ENCODE data around the gene ZBTB40. TPM values are rescaled to one million over a fixed set of nuclear protein-coding genes. Genes with fewer than 3 reads are reported as not detected.

ZBTB40 gene
- total and polyA plus RNA-seq, 10 of the 15 experiments (the other 5 are each of a cell fraction or from before 2014, with no cell fraction given): 1.9 to 14.4 (median 9.0) TPM

DNA sequence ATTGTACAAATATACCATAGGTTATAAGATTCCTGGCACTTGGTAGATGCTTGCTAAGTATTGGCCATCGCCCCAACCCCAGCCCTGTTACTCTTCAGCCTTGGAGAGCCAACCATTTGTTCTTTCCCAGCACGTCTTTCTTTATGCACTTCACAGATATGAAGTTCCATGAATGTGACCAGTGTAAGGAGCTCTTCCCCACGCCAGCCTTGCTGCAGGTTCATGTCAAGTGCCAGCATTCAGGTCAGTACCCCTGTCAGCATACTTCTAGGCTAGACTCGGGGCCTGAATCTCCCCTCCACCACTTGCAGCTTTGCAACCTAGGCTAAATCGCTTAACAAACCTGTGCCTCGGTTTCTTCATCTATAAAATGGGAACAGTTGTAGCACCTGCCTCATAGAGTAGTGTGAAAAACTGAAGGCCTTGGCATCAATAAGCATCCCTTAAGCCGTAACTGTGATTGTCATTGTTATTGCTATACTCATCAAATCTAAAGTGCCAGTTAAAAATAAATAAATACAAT lies 70.6 kb downstream of the ZBTB40 start:
- SMC1A ChIA-PET (ENCODE audit: uncharacterized antibody, unreplicated experiment): no interaction called here
- FAIRE-seq (no peak), DNase-seq (ENCODE audit: low read depth, low spot score) (no peak), ATAC-seq (no peak)
- Histone ChIP-seq H3K79me2 (ENCODE audit: control insufficient read depth, insufficient read depth, low read length) (no peaks in the 10 kb centered on the region), H3K4me1 (ENCODE audit: control insufficient read depth, insufficient read depth, low read length) (no peaks in the 10 kb centered on the region), H3K9me3 (replicated peaks; ENCODE audit: control insufficient read depth, insufficient read depth, low read length) (no peaks in the 10 kb centered on the region), H2AFZ (ENCODE audit: control insufficient read depth, low read depth, low read length) (no peak overlapping the region), H3K4me2 (ENCODE audit: control insufficient read depth, insufficient read depth) (no peak overlapping the region), H3K9ac (ENCODE audit: control insufficient read depth, insufficient read depth, low read length) (no peak overlapping the region), H4K20me1 (ENCODE audit: control insufficient read depth, insufficient read depth) (no peaks in the 10 kb centered on the region), H3K36me3 (ENCODE audit: control insufficient read depth in 2 of 2, insufficient read depth in 2 of 2, low read length in 1 of 2) (peaks cover 16 to 17% of the 10 kb centered on the region in 2 experiments; a peak in 3 of 4 replicates), H3K27me3 (replicated peaks in 1 of 2; ENCODE audit: control insufficient read depth in 2 of 2, insufficient read depth in 2 of 2, low read length in 1 of 2) (no peaks in the 10 kb centered on the region), H3K4me3 (no peak overlapping the region), H3K27ac (ENCODE audit: control insufficient read depth, insufficient read depth) (no peak overlapping the region)
- intact Hi-C loops (cut with micrococcal nuclease; ENCODE audit: unreplicated experiment) (no loop called here), in situ Hi-C loops (cut with MboI) (no loop called here)
- 95% methylated on average over 7 of the region's 7 CpGs for WGBS (ENCODE audit: insufficient coverage, insufficient replicate concordance, low lambda C conversion rate, missing lambda C conversion rate)
- BruUV-seq (replicated peaks): no TSS peak
- RAD21 ChIA-PET (ENCODE audit: unreplicated experiment): no interaction called here
- POLR2A ChIA-PET: no interaction called here
- CTCF ChIA-PET: interaction anchor here (1.1 kb wide), 1 partner anchor 8 kb away, joined by 3 read pairs; no protein-coding TSS in a partner anchor
- TF ChIP-seq STAT3 (IDR thresholded peaks at IDR 0.05; ENCODE audit: low read depth, low read length): no peak
- no peak for TF ChIP-seq CHD4 (IDR thresholded peaks at IDR 0.05)
- no peak for TF ChIP-seq PAX5 (IDR thresholded peaks at IDR 0.05; ENCODE audit: borderline replicate concordance, low read depth, low read length)
- no peak for TF ChIP-seq ZBTB11 (CRISPR knock-in tag; IDR thresholded peaks at IDR 0.05)
- TF ChIP-seq ZNF274 (IDR thresholded peaks at IDR 0.05; ENCODE audit: insufficient read depth, insufficient read length): no peak
- no peak for TF ChIP-seq BACH1 (IDR thresholded peaks at IDR 0.05; ENCODE audit: borderline replicate concordance)
- TF ChIP-seq, protein P1, sequence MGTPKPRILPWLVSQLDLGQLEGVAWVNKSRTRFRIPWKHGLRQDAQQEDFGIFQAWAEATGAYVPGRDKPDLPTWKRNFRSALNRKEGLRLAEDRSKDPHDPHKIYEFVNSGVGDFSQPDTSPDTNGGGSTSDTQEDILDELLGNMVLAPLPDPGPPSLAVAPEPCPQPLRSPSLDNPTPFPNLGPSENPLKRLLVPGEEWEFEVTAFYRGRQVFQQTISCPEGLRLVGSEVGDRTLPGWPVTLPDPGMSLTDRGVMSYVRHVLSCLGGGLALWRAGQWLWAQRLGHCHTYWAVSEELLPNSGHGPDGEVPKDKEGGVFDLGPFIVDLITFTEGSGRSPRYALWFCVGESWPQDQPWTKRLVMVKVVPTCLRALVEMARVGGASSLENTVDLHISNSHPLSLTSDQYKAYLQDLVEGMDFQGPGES (IDR thresholded peaks at IDR 0.05): no peak
- TF ChIP-seq POU2F2 (IDR thresholded peaks at IDR 0.05; ENCODE audit: borderline replicate concordance, low read depth, low read length): no peak
- no peak for TF ChIP-seq KDM1A (IDR thresholded peaks at IDR 0.05; ENCODE audit: borderline replicate concordance)
- TF ChIP-seq, protein P2, sequence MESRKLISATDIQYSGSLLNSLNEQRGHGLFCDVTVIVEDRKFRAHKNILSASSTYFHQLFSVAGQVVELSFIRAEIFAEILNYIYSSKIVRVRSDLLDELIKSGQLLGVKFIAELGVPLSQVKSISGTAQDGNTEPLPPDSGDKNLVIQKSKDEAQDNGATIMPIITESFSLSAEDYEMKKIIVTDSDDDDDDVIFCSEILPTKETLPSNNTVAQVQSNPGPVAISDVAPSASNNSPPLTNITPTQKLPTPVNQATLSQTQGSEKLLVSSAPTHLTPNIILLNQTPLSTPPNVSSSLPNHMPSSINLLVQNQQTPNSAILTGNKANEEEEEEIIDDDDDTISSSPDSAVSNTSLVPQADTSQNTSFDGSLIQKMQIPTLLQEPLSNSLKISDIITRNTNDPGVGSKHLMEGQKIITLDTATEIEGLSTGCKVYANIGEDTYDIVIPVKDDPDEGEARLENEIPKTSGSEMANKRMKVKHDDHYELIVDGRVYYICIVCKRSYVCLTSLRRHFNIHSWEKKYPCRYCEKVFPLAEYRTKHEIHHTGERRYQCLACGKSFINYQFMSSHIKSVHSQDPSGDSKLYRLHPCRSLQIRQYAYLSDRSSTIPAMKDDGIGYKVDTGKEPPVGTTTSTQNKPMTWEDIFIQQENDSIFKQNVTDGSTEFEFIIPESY (IDR thresholded peaks at IDR 0.05): no peak
- no peak for TF ChIP-seq CBFB (IDR thresholded peaks at IDR 0.05; ENCODE audit: low read depth)
- TF ChIP-seq TCF3 (IDR thresholded peaks at IDR 0.05; ENCODE audit: borderline replicate concordance, insufficient read depth, low read depth, low read length): no peak
- no peak for TF ChIP-seq JUNB (IDR thresholded peaks at IDR 0.05)
- no peak for TF ChIP-seq NR2C1 (IDR thresholded peaks at IDR 0.05)

Measured in GM12878 (cell line).